IPS-18a (cell line): ENCODE data around the gene GUCY1A2.

Source experiments
- H3K27ac ChIP-seq: one replicate; pipeline ENCODE4 v1.5.1; 2013; ENCODE audit warnings: low read length
- H3K27me3 ChIP-seq: one replicate; pipeline ENCODE4 v1.6.1; 2013; ENCODE audit warnings: mild to moderate bottlenecking, low read length; ENCODE audit not compliant: control insufficient read depth, insufficient read depth
- H3K36me3 ChIP-seq: one replicate; pipeline ENCODE4 v1.6.1; 2013; ENCODE audit warnings: low read depth, low read length; ENCODE audit not compliant: control insufficient read depth
- H3K4me1 ChIP-seq: one replicate; pipeline ENCODE4 v1.6.1; 2013; ENCODE audit warnings: low read depth, low read length; ENCODE audit not compliant: control insufficient read depth
- H3K4me3 ChIP-seq: one replicate; pipeline ENCODE4 v1.5.1; 2013; ENCODE audit warnings: low read length
- H3K9ac ChIP-seq: one replicate; pipeline ENCODE4 v1.6.1; 2013; ENCODE audit warnings: mild to moderate bottlenecking, low read length, moderate library complexity
- H3K9me3 ChIP-seq: one replicate; pipeline ENCODE4 v1.6.1; 2013; ENCODE audit warnings: low read depth, low read length; ENCODE audit not compliant: control insufficient read depth

Gene GUCY1A2

DNA sequence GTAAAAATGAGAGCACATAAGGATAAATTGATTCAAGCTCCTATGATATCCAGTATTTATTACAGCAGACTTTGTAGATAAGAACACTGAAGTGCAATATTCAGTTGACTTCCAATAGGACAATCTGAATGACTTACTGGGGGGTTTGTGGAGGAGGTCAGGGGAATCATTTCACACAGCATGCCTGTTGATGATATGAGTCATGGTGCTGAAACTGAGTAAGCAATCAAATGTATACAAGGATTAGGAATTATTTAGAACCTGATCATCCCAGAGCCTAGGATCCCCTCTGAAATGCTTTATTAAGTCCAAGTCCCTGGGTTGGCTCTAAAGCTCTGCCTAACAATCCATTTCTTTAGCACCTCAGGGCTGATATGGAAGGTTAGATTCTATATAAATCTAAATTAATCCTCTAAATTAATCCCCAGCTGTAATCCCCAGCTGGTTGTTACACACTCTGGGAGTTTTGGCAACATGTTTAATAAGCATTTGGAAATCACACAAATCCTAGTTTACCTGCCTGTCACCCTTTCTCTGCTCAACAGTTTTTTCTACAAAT lies 326.4 kb downstream of the GUCY1A2 start:
- H3K27ac ChIP-seq = no peak overlapping the region
- no peak overlapping the region for H3K9ac ChIP-seq
- H3K4me1 ChIP-seq = no peaks in the 10 kb centered on the region
- H3K4me3 ChIP-seq = no peak overlapping the region
- H3K9me3 ChIP-seq = no peaks in the 10 kb centered on the region
- no peaks in the 10 kb centered on the region for H3K36me3 ChIP-seq
- no peaks in the 10 kb centered on the region for H3K27me3 ChIP-seq

DNA sequence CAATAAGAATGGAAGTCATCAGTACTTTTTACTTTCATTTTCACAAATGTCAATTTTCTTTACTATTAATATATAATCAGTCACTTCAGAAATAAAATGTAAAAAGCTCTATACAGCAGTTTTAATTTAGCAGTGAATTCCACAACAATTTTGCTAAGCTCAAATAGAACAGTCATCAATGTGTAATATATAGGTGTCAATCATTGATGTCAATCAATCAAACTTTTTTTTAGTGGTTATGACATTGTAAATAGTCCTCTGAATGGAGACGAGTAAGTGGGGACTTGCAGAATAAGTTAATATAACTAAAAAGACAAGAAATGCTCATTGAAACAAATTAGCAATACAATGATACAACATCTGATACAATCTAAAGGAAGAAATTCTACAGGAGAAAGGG lies 327.4 kb downstream of the GUCY1A2 start:
- Histone ChIP-seq H3K4me1 (no peaks in the 10 kb centered on the region), H3K36me3 (no peaks in the 10 kb centered on the region)

DNA sequence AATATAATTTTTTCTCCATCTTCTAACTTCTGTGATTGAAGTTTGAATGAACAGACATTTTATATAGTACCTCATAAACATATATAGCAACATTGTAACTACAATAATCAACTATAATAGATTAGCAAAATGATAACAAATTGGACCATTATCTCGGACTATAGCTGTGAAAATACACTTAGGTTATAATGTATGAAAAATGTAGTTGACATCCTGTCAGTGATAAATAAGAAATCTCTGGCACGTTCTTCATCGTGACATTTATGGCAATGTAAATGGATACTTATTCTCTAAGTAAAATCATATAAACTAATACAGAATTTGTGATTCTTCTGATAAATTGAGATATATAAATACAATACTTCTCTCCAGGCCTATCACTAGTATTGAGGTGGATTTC lies 333.3 kb downstream of the GUCY1A2 start:
- H3K36me3 ChIP-seq = no peaks in the 10 kb centered on the region
- H3K27ac ChIP-seq = no peak overlapping the region
- no peak overlapping the region for H3K4me3 ChIP-seq
- no peaks in the 10 kb centered on the region for H3K9me3 ChIP-seq
- no peaks in the 10 kb centered on the region for H3K4me1 ChIP-seq
- no peak overlapping the region for H3K9ac ChIP-seq
- H3K27me3 ChIP-seq = no peaks in the 10 kb centered on the region

More for the DNA sequence above, 327.4 kb downstream of the GUCY1A2 start:
- no peak overlapping the region for H3K9ac ChIP-seq
- no peak overlapping the region for H3K27ac ChIP-seq
- H3K27me3 ChIP-seq = no peaks in the 10 kb centered on the region
- H3K9me3 ChIP-seq = no peaks in the 10 kb centered on the region
- no peak overlapping the region for H3K4me3 ChIP-seq

DNA sequence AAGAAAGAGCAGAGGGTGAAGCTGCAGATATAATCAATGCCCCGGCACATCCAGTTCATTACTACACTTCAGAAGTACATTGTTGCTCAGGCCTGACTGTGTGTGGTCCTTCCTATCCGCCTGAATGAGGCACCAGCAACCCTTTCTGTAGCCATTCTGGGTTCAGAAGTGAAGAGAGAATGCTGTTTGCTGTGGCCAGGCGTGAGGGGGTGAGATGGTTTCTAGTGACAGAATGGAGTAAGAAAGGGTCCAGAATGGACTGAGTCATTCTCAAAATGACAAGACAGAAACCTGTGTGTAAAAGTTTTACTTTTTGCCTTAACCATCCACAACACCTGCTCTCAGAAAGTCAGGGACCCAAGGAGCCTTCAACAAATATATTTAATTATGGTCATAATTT lies 334.8 kb downstream of the GUCY1A2 start:
- H3K4me3 ChIP-seq = no peak overlapping the region
- H3K36me3 ChIP-seq = no peaks in the 10 kb centered on the region
- H3K4me1 ChIP-seq = no peaks in the 10 kb centered on the region
- no peak overlapping the region for H3K27ac ChIP-seq
- H3K27me3 ChIP-seq = no peaks in the 10 kb centered on the region
- H3K9ac ChIP-seq = no peak overlapping the region
- H3K9me3 ChIP-seq = no peaks in the 10 kb centered on the region

DNA sequence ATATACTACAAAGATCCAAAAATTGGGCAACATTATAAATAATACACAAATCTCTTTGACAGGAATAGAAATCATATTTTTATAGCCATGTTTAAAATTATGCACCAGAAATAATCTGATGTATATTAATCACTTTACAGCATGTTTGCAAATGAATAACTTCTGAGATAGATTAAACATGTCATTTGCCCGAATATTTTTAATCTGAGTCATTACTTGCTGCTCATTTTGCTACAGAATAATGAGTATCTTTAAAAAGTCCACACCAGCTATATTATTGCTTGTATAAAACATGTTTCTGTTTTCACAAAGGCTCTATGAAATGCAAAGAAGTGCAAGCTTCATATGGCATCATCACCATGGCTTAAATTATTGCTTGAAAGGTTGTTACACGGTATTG lies 336.8 kb downstream of the GUCY1A2 start:
- Histone ChIP-seq H3K27me3 (no peaks in the 10 kb centered on the region), H3K4me3 (no peak overlapping the region), H3K4me1 (no peaks in the 10 kb centered on the region), H3K9me3 (no peaks in the 10 kb centered on the region), H3K9ac (no peak overlapping the region), H3K27ac (no peak overlapping the region), H3K36me3 (no peaks in the 10 kb centered on the region)

DNA sequence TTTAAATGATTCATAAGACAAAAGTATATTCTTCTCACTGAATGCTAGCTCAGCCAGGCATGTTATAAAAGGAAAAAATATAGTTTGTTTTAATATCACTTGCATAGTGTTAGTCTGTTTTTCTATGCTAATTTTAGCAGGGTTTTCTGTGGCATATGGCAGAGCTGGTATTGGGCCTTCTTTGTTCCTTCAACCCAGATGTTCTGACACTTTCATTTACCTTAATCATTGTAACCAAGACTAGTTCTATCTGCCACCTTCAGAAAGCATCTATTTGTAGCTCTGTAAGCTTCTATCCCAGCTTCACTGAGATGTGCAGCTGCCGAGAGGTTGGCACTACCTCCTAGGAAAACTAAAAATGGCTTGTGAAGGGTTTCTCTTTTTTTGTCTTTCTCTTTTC lies 338.7 kb downstream of the GUCY1A2 start:
- Histone ChIP-seq H3K9ac (no peak overlapping the region), H3K9me3 (no peaks in the 10 kb centered on the region), H3K36me3 (no peaks in the 10 kb centered on the region), H3K27me3 (no peaks in the 10 kb centered on the region), H3K27ac (no peak overlapping the region), H3K4me3 (no peak overlapping the region), H3K4me1 (no peaks in the 10 kb centered on the region)

DNA sequence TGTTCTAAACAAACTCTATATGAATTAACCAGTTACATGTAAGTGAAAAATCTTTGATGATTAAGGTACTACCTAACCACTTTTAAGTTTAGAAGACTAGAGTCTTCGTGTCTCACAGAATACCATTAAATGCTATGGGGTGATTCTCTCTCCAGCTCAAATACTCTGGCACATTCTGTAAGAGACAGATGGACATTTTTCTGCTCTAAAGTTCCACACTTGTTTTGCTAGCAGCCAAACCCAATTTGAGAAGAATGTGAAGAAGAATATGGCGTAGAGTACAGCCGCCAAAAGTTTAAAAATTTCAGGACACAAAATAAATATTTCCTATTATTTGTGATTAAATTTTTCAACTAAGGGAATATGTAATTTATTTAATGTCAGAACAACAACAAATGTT lies 339.1 kb downstream of the GUCY1A2 start:
- H3K4me1 ChIP-seq = no peaks in the 10 kb centered on the region
- H3K9me3 ChIP-seq = no peaks in the 10 kb centered on the region
- H3K4me3 ChIP-seq = no peak overlapping the region
- no peaks in the 10 kb centered on the region for H3K36me3 ChIP-seq
- H3K27ac ChIP-seq = no peak overlapping the region
- H3K9ac ChIP-seq = no peak overlapping the region
- no peaks in the 10 kb centered on the region for H3K27me3 ChIP-seq

DNA sequence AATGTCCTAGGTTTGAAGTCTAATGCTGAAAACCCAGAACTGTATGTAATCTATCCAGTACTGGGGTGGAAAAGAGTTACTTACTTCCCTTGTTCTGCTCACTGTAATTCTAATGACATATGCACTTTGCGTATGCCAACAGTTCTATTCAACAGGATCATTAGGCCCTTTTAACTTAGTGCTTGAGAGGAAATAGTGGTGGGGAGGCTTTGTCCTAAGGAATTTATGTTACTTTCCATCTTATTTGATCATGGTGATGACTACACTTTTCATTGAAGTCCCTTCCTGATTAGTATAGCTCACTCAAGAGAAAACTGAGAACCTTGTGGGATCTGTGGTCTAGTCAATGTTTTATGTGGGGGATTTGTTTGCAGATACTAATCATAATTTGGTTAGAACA lies 348.2 kb downstream of the GUCY1A2 start:
- no peaks in the 10 kb centered on the region for H3K27me3 ChIP-seq
- H3K9me3 ChIP-seq = no peaks in the 10 kb centered on the region
- H3K9ac ChIP-seq = no peak overlapping the region
- H3K36me3 ChIP-seq = no peaks in the 10 kb centered on the region
- H3K4me1 ChIP-seq = peaks cover 11% of the 10 kb centered on the region
- no peak overlapping the region for H3K27ac ChIP-seq
- no peak overlapping the region for H3K4me3 ChIP-seq

DNA sequence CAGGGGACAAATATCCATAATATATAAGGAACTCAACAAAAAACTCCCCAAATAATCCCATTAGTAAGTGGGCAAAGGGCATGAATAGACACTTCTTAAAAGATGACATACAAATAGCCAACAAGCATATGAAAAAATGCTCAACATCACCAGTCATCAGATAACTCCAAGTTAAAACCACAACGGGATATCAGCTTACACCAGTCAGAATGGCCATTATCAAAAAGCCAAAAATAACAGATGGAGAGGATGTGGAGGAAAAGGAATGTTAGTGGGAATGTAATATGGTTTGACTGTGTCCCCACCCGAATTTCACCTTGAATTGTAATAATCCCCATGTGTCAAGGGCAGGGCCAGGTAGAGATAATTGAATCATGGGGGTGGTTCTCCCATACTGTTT lies 350.1 kb downstream of the GUCY1A2 start:
- Histone ChIP-seq H3K9ac (no peak overlapping the region), H3K27ac (no peak overlapping the region), H3K4me3 (no peak overlapping the region), H3K9me3 (no peaks in the 10 kb centered on the region), H3K27me3 (no peaks in the 10 kb centered on the region), H3K36me3 (no peaks in the 10 kb centered on the region), H3K4me1 (peaks cover 11% of the 10 kb centered on the region)

DNA sequence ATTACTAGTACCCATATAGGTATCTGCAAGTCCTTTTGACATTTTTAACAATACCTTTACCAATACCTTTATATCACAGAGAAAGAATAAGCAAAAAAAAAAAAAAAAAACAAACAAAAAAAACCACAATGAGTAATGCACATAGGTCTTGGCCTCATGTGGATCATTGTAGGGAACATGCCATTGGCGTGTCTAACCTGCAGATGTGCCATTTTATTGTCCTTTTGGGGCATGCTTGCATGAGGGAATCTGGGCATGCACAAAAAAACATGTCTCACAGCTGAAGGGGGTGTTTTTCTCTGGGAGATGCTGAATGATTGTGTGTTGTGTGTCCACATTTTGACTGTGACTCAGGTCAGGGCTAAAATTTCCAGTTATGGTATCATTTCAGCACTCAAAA lies 361.6 kb downstream of the GUCY1A2 start:
- Histone ChIP-seq H3K9ac (no peak overlapping the region), H3K4me1 (no peaks in the 10 kb centered on the region), H3K9me3 (no peaks in the 10 kb centered on the region), H3K27me3 (no peaks in the 10 kb centered on the region), H3K27ac (no peak overlapping the region), H3K4me3 (no peak overlapping the region), H3K36me3 (no peaks in the 10 kb centered on the region)

GRCh38 chr11:106644824-106645223 lies 373.5 kb downstream of the GUCY1A2 start:
- H3K4me3 ChIP-seq = no peak overlapping the region

GRCh38 chr11:106642331-106642730 lies 375.9 kb downstream of the GUCY1A2 start:
- H3K36me3 ChIP-seq = no peaks in the 10 kb centered on the region
- H3K27me3 ChIP-seq = no peaks in the 10 kb centered on the region
- no peaks in the 10 kb centered on the region for H3K4me1 ChIP-seq
- H3K4me3 ChIP-seq = no peak overlapping the region
- H3K9ac ChIP-seq = no peak overlapping the region
- no peaks in the 10 kb centered on the region for H3K9me3 ChIP-seq
- no peak overlapping the region for H3K27ac ChIP-seq

More at GRCh38 chr11:106644824-106645223, 373.5 kb downstream of the GUCY1A2 start:
- Histone ChIP-seq H3K9me3 (no peaks in the 10 kb centered on the region), H3K36me3 (no peaks in the 10 kb centered on the region), H3K9ac (no peak overlapping the region), H3K27ac (no peak overlapping the region), H3K27me3 (no peaks in the 10 kb centered on the region), H3K4me1 (no peaks in the 10 kb centered on the region)
